K562 (cell line): ENCODE results near the gene CHD6. TPM values are rescaled to one million over a fixed set of nuclear protein-coding genes. Genes with fewer than 3 reads are reported as not detected.

Experiments
- ATAC-seq: fragments of 200-7000 bp; cut with Tn5 transposase; 3 replicates; pipeline ENCODE4 v1.9.1; 2020; ENCODE audit warnings: moderate library complexity
- BruUV-seq: library from RNA; stranded (reverse); fragments of 400-500 nt; replicated peaks from 2 replicates; lab custom pipeline; 2021; lab: Mats Ljungman, UMichigan
- CTCF ChIA-PET: fragments of 300-600 bp; formaldehyde crosslinking; extraction: SDS; loops from one replicate; lab custom pipeline; 2021; ENCODE audit warnings: low intra/inter-chr PET ratio; lab: Yijun Ruan, JAX
- POLR2A ChIA-PET: fragments of 300-600, 350-650 bp; sonication (Branson Sonifier 250); formaldehyde crosslinking; extraction: SDS; loops from one replicate; lab custom pipeline; 2021; ENCODE audit warnings: antibody characterized with exemption, inconsistent platforms; lab: Yijun Ruan, JAX
- DNase-seq, 4 experiments: peaks; one replicate each; pipeline versions ENCODE4 v3.0.0 to v3.0.0-alpha.2; 2011 to 2018; ENCODE audit warnings: low spot score in 3 of 4, mixed read lengths in 3 of 4; ENCODE audit errors: extremely low read depth in 1 of 4
- FAIRE-seq: peaks from 2 replicates; lab custom pipeline; 2011; peaks lifted over from hg19 to GRCh38; lab: Jason Lieb, UNC
- H2AFZ ChIP-seq: 2 replicates; pipeline ENCODE4 v1.6.0; 2011; ENCODE audit warnings: low read depth, low read length, control low read depth, inconsistent platforms
- H3K27ac ChIP-seq: fragments of 200-600 bp; 3 replicates; pipeline ENCODE4 v1.8.0; 2011; ENCODE audit warnings: low read depth, mild to moderate bottlenecking, control low read depth, inconsistent platforms, low read length, moderate library complexity, mixed read lengths; ENCODE audit errors: extremely low read depth
- H3K27me3 ChIP-seq, 2 experiments: fragments of 300-600 bp in 1 of 2; 2 replicates in 1 of 2; 3 replicates in 1 of 2; pipeline versions ENCODE4 v1.6.0 to v1.8.0; 2011; ENCODE audit warnings: inconsistent platforms in 2 of 2, low read length in 2 of 2, mild to moderate bottlenecking in 1 of 2, mixed read lengths in 1 of 2, moderate library complexity in 1 of 2; ENCODE audit not compliant: control insufficient read depth in 2 of 2, insufficient read depth in 2 of 2
- H3K36me3 ChIP-seq: fragments of 300-600 bp; 3 replicates; pipeline ENCODE4 v1.8.0; 2011; ENCODE audit warnings: mild to moderate bottlenecking, low read length, inconsistent platforms; ENCODE audit not compliant: control insufficient read depth, insufficient read depth
- H3K4me1 ChIP-seq, 2 experiments: fragments of 200-600 bp in 1 of 2; replicated peaks in 1 of 2; 2 replicates in 1 of 2; 3 replicates in 1 of 2; pipeline versions ENCODE4 v1.5.1 to v1.8.0; 2011; ENCODE audit warnings: inconsistent platforms in 2 of 2, low read length in 2 of 2, mild to moderate bottlenecking in 1 of 2, mixed read lengths in 1 of 2, moderate library complexity in 1 of 2; ENCODE audit not compliant: control insufficient read depth in 2 of 2, insufficient read depth in 2 of 2
- H3K4me2 ChIP-seq: 2 replicates; pipeline ENCODE4 v1.6.1; 2011; ENCODE audit warnings: low read length, control low read depth, inconsistent platforms, mixed read lengths; ENCODE audit not compliant: insufficient read depth
- H3K4me3 ChIP-seq: fragments of 200-600 bp; sonication (generic), shearing (Covaris generic); 2 replicates; pipeline ENCODE4 v1.5.1; 2016; ENCODE audit warnings: control low read depth, inconsistent platforms
- H3K79me2 ChIP-seq: fragments of 200-600 bp; 3 replicates; pipeline ENCODE4 v1.8.0; 2011; ENCODE audit warnings: low read length, inconsistent platforms; ENCODE audit not compliant: control insufficient read depth, insufficient read depth
- H3K9ac ChIP-seq, 2 experiments: 2 replicates each; pipeline versions ENCODE4 v1.6.0 to v1.6.1; 2011; ENCODE audit warnings: low read depth in 2 of 2, low read length in 2 of 2, control low read depth in 1 of 2, inconsistent platforms in 1 of 2, mild to moderate bottlenecking in 1 of 2, mixed read lengths in 1 of 2; ENCODE audit not compliant: insufficient read depth in 1 of 2
- H3K9me1 ChIP-seq: one replicate; pipeline ENCODE4 v1.6.0; 2011; ENCODE audit warnings: inconsistent platforms, mild to moderate bottlenecking, low read length, moderate library complexity; ENCODE audit not compliant: control insufficient read depth, insufficient read depth
- H3K9me3 ChIP-seq: replicated peaks from 2 replicates; pipeline ENCODE4 v1.5.1; 2011; ENCODE audit warnings: low read depth, low read length, inconsistent platforms; ENCODE audit not compliant: control insufficient read depth, insufficient read depth
- H4K20me1 ChIP-seq: replicated peaks from 2 replicates; pipeline ENCODE4 v1.6.1; 2011; ENCODE audit warnings: low read length, inconsistent platforms, mixed read lengths; ENCODE audit not compliant: control insufficient read depth, insufficient read depth
- ADNP ChIP-seq: fragments of 200-800 bp; sonication (Bioruptor generic); IDR thresholded peaks from 2 replicates; pipeline ENCODE4 v1.6.1; 2016; ENCODE audit warnings: missing genetic modification characterization, missing compliant biosample characterization
- ATF1 ChIP-seq, 2 experiments: fragments of 450-650 bp in 1 of 2; IDR thresholded peaks; 2 replicates each; pipeline ENCODE4 v1.6.1; 2016; ENCODE audit warnings: missing compliant biosample characterization in 1 of 2, missing genetic modification characterization in 1 of 2
- BHLHE40 ChIP-seq: IDR thresholded peaks from 2 replicates; pipeline ENCODE4 v1.6.1; 2011; ENCODE audit warnings: low read length, improper control_type of control experiment
- CBFA2T3 ChIP-seq: fragments of 450-650 bp; IDR thresholded peaks from 2 replicates; pipeline ENCODE4 v1.6.1; 2017
- CCAR2 ChIP-seq: fragments of 200-400 bp; formaldehyde crosslinking; IDR thresholded peaks from 2 replicates; pipeline ENCODE4 v1.6.1; 2017; ENCODE audit warnings: mild to moderate bottlenecking, low read depth, low read length
- CEBPG ChIP-seq, 3 experiments: fragments of 200-800 bp in 1 of 3; sonication (Bioruptor generic) in 1 of 3; sonication (generic) in 1 of 3; formaldehyde crosslinking in 1 of 3; IDR thresholded peaks in 2 of 3; conservative IDR thresholded peaks in 1 of 3; 2 replicates each; pipeline versions ENCODE4 v1.6.1 to v1.8.0; 2016 to 2022; ENCODE audit warnings: missing compliant biosample characterization in 2 of 3, missing genetic modification characterization in 2 of 3, mild to moderate bottlenecking in 1 of 3, missing genetic modification reagents in 1 of 3
- E2F3 ChIP-seq: fragments of 250-450 bp; sonication (Bioruptor Pico); IDR thresholded peaks from 2 replicates; pipeline ENCODE4 v1.4.0; 2020; ENCODE audit warnings: mild to moderate bottlenecking
- LARP7 ChIP-seq: fragments of 450-650 bp; IDR thresholded peaks from 2 replicates; pipeline ENCODE4 v1.6.1; 2016
- POLR2B ChIP-seq: fragments of 450-650 bp; IDR thresholded peaks from 2 replicates; pipeline ENCODE4 v1.6.1; 2018; ENCODE audit warnings: low read depth; ENCODE audit not compliant: partially characterized antibody
- ZNF76 ChIP-seq: fragments of 250-450 bp; sonication (Bioruptor Pico); IDR thresholded peaks from 2 replicates; pipeline ENCODE4 v1.4.0; 2020; ENCODE audit warnings: mild to moderate bottlenecking, moderate library complexity, borderline replicate concordance
- ZNF77 ChIP-seq: fragments of 250-450 bp; sonication (Bioruptor Pico); IDR thresholded peaks from 2 replicates; pipeline ENCODE4 v1.5.0; 2020
- WGBS: fragments of 100-300 bp; shearing (Covaris generic); methylation state at CpG from one replicate; pipeline ENCODE4 v1.1.6; 2016; ENCODE audit warnings: low coverage, mixed read lengths; ENCODE audit not compliant: insufficient coverage; ENCODE audit errors: missing lambda C conversion rate; 5-methylcytosine and 5-hydroxymethylcytosine counted together
- in situ Hi-C: fragments of 300-500 bp; cut with MboI; formaldehyde crosslinking; loops from 4 replicates; pipeline ENCODE4 v1.15.0; 2018; ENCODE audit warnings: inconsistent platforms, mixed read lengths
- intact Hi-C: fragments of 100-400 bp; cut with micrococcal nuclease; formaldehyde crosslinking; loops from 2 replicates; pipeline ENCODE4 v1.14.2; 2022
- polyA plus RNA-seq, 8 experiments: library from polyadenylated mRNA; depleted of rRNA in 4 of 8; stranded (reverse) in 5 of 8; unstranded in 3 of 8; fragments of >200 nt; fragmentation: Nextera tagmentation in 2 of 8; fragmentation: Illumina TruSeq in 1 of 8; extraction: Ambion mirVana in 2 of 8; extraction: Trizol in 1 of 8; gene quantifications; 2 replicates each; pipeline versions ENCODE4 v1.2.1 to v1.2.3, GENCODE V29; 2011 to 2014; ENCODE audit warnings: inconsistent platforms in 1 of 8, missing spikeins in 1 of 8
- total RNA-seq, 7 experiments: library from RNA; depleted of rRNA in 6 of 7; stranded (reverse); fragments of >200 nt in 6 of 7; fragmentation: Illumina TruSeq in 2 of 7; extraction: Trizol in 2 of 7; gene quantifications; 2 replicates each; pipeline versions ENCODE4 v1.2.1 to v1.2.3, GENCODE V29; 2011 to 2021; ENCODE audit warnings: low replicate concordance in 1 of 7
- TF ChIP-seq, protein P1 (sequence below): sonication (generic); formaldehyde crosslinking; IDR thresholded peaks from 2 replicates; pipeline ENCODE4 v1.8.0; 2023; ENCODE audit warnings: missing genetic modification reagents, mild to moderate bottlenecking, borderline replicate concordance
- TF ChIP-seq, protein P2 (sequence below): fragments of 250-450 bp; sonication (Bioruptor Pico); IDR thresholded peaks from 2 replicates; pipeline ENCODE4 v1.4.0; 2020; ENCODE audit warnings: mild to moderate bottlenecking
- TF ChIP-seq, protein P3 (sequence below): fragments of 200-800 bp; sonication (Bioruptor generic); IDR thresholded peaks from 2 replicates; pipeline ENCODE4 v1.6.1; 2017; ENCODE audit warnings: missing genetic modification characterization, missing compliant biosample characterization

The CHD6 gene
- total and polyA plus RNA-seq, 9 of the 15 experiments (the other 6 are each of a cell fraction or from before 2014, with no cell fraction given): 3.9 to 24.2 (median 12.8) TPM

DNA sequence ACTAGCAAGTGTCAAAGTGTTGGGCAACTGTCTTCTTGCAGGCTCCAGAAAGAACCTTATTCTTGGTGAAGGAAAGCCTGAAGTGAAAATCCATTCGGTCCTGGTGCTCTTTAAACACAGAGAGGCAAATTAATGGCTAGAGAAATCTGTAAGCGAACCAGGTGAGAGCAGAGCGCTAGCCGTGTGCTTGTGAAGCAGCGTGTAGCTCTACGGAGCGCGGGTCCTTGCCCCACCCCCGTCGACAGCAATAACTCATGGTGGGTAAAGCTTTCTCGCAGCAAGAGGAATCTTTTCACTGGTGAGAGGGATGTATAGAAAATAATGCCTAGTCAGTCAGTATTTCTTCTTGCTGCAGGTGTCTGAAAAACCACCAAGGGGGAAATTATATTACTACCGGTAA lies 214.6 kb downstream of the CHD6 start (continued):
- TF ChIP-seq, protein P1, sequence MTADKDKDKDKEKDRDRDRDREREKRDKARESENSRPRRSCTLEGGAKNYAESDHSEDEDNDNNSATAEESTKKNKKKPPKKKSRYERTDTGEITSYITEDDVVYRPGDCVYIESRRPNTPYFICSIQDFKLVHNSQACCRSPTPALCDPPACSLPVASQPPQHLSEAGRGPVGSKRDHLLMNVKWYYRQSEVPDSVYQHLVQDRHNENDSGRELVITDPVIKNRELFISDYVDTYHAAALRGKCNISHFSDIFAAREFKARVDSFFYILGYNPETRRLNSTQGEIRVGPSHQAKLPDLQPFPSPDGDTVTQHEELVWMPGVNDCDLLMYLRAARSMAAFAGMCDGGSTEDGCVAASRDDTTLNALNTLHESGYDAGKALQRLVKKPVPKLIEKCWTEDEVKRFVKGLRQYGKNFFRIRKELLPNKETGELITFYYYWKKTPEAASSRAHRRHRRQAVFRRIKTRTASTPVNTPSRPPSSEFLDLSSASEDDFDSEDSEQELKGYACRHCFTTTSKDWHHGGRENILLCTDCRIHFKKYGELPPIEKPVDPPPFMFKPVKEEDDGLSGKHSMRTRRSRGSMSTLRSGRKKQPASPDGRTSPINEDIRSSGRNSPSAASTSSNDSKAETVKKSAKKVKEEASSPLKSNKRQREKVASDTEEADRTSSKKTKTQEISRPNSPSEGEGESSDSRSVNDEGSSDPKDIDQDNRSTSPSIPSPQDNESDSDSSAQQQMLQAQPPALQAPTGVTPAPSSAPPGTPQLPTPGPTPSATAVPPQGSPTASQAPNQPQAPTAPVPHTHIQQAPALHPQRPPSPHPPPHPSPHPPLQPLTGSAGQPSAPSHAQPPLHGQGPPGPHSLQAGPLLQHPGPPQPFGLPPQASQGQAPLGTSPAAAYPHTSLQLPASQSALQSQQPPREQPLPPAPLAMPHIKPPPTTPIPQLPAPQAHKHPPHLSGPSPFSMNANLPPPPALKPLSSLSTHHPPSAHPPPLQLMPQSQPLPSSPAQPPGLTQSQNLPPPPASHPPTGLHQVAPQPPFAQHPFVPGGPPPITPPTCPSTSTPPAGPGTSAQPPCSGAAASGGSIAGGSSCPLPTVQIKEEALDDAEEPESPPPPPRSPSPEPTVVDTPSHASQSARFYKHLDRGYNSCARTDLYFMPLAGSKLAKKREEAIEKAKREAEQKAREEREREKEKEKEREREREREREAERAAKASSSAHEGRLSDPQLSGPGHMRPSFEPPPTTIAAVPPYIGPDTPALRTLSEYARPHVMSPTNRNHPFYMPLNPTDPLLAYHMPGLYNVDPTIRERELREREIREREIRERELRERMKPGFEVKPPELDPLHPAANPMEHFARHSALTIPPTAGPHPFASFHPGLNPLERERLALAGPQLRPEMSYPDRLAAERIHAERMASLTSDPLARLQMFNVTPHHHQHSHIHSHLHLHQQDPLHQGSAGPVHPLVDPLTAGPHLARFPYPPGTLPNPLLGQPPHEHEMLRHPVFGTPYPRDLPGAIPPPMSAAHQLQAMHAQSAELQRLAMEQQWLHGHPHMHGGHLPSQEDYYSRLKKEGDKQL (CRISPR knock-in tag): no peak
- TF ChIP-seq ADNP (tag): no peak
- no peak for TF ChIP-seq LARP7
- TF ChIP-seq ZNF76: no peak
- no peak for TF ChIP-seq ZNF77 (CRISPR knock-in tag)

DNA sequence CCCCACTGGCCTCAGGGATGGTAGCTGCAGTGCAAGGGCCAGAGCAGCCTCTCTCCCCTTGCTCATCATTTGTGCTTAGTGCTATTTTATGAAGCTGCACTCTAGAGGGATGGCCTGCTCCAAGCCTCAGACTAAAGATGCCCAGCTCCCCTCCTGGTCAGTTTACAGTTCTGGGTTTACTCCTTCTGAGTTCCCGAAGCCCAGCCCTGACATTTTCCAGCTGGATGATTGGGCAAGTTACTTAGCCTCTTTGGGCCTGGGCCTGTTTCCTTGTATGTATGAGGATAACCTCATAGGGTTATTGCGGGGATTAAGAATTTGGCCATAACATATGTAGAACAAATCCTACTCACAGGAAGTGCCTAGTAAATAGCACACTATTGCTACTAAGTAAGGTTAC lies 219.8 kb downstream of the CHD6 start:
- no peaks in the 10 kb centered on the region for H4K20me1 ChIP-seq
- no peak overlapping the region for H3K4me2 ChIP-seq
- H3K36me3 ChIP-seq: no peaks in the 10 kb centered on the region
- no peaks in the 10 kb centered on the region for H3K9me3 ChIP-seq
- no TSS peak for BruUV-seq
- FAIRE-seq (no peak), ATAC-seq (no peak), DNase-seq (no peak)
- no peaks in the 10 kb centered on the region for H3K9me1 ChIP-seq
- intact Hi-C loops (no loop called here), in situ Hi-C loops (no loop called here)
- ChIA-PET CTCF (no interaction called here), POLR2A (no interaction called here)
- no peaks in the 10 kb centered on the region for H3K79me2 ChIP-seq
- no peaks in the 10 kb centered on the region; a peak in 2 of 5 replicates for H3K4me1 ChIP-seq
- H2AFZ ChIP-seq: no peak overlapping the region
- peaks cover 0 to 6% of the 10 kb centered on the region in 2 experiments; a peak in 1 of 5 replicates for H3K27me3 ChIP-seq
- H3K9ac ChIP-seq: 0 out of 4 replicates have a peak overlapping the region, but pooled peaks of 1 of the 2 experiments have one; percentile 17
- H3K4me3 ChIP-seq: no peak overlapping the region
- no peak overlapping the region for H3K27ac ChIP-seq
- 60% methylated on average over 2 of the region's 2 CpGs for WGBS
- TF ChIP-seq POLR2B (no peak), CCAR2 (no peak), BHLHE40 (no peak), E2F3 (CRISPR knock-in tag) (no peak), CEBPG (CRISPR knock-in tag; IDR thresholded peaks at IDR 0.05) (no peak), CEBPG (tag; conservative IDR thresholded peaks at IDR 0.05 in 1 of 2, IDR thresholded peaks at IDR 0.05 in 1 of 2) (no peak), ATF1 (CRISPR knock-in tag; IDR thresholded peaks at IDR 0.05) (no peak), ATF1 (tag; IDR thresholded peaks at IDR 0.05) (no peak), CBFA2T3 (no peak)
- TF ChIP-seq, protein P2, sequence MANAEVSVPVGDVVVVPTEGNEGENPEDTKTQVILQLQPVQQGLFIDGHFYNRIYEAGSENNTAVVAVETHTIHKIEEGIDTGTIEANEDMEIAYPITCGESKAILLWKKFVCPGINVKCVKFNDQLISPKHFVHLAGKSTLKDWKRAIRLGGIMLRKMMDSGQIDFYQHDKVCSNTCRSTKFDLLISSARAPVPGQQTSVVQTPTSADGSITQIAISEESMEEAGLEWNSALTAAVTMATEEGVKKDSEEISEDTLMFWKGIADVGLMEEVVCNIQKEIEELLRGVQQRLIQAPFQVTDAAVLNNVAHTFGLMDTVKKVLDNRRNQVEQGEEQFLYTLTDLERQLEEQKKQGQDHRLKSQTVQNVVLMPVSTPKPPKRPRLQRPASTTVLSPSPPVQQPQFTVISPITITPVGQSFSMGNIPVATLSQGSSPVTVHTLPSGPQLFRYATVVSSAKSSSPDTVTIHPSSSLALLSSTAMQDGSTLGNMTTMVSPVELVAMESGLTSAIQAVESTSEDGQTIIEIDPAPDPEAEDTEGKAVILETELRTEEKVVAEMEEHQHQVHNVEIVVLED (CRISPR knock-in tag): no peak
- TF ChIP-seq, protein P3, sequence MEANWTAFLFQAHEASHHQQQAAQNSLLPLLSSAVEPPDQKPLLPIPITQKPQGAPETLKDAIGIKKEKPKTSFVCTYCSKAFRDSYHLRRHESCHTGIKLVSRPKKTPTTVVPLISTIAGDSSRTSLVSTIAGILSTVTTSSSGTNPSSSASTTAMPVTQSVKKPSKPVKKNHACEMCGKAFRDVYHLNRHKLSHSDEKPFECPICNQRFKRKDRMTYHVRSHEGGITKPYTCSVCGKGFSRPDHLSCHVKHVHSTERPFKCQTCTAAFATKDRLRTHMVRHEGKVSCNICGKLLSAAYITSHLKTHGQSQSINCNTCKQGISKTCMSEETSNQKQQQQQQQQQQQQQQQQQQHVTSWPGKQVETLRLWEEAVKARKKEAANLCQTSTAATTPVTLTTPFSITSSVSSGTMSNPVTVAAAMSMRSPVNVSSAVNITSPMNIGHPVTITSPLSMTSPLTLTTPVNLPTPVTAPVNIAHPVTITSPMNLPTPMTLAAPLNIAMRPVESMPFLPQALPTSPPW (CRISPR knock-in tag): no peak
